ENCODE measurements around the gene ZNF492.

The ZNF492 gene

DNA sequence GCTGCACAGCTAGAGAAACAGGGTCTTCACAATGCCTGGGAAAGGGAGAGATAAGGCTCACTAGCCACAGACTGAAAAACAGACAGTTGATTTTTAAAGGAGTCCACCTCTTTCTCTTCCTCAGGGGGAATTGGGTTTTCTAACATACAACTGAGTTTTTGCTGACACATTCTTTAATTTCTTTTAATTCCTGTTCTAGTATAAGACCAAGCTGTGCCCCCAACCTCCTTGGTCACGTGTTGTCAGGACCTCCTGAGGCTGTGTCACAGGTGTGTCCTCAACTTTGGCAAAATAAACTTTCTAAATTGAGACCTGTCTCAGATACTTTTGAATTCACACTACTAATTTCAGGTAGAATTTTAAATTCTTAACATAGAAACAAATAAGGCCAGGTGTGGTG lies 12.1 kb upstream of the ZNF492 start:
- no peaks in the 10 kb centered on the region for H3K9me3 ChIP-seq (ENCODE audit: low read length)
- H3K9me2 ChIP-seq (ENCODE audit: low read depth, low read length), result no peaks in the 10 kb centered on the region
- no peaks in the 10 kb centered on the region for H3K79me2 ChIP-seq (ENCODE audit: insufficient read depth, low read length)
- H3K4me2 ChIP-seq (ENCODE audit: low read length), result no peak overlapping the region
- no peaks in the 10 kb centered on the region for H3K36me3 ChIP-seq (ENCODE audit: insufficient read depth, low read length)
- H4K20me1 ChIP-seq (ENCODE audit: insufficient read depth, low read length), result no peaks in the 10 kb centered on the region
- H3K27ac ChIP-seq (ENCODE audit: low read depth, low read length, poor library complexity, severe bottlenecking), result no peak overlapping the region
- H3F3A ChIP-seq (ENCODE audit: insufficient read depth, low read length), result no peaks in the 10 kb centered on the region
- TF ChIP-seq EZH2 (IDR thresholded peaks at IDR 0.05; ENCODE audit: borderline replicate concordance, low read length), result no peak
- TF ChIP-seq, protein P1, sequence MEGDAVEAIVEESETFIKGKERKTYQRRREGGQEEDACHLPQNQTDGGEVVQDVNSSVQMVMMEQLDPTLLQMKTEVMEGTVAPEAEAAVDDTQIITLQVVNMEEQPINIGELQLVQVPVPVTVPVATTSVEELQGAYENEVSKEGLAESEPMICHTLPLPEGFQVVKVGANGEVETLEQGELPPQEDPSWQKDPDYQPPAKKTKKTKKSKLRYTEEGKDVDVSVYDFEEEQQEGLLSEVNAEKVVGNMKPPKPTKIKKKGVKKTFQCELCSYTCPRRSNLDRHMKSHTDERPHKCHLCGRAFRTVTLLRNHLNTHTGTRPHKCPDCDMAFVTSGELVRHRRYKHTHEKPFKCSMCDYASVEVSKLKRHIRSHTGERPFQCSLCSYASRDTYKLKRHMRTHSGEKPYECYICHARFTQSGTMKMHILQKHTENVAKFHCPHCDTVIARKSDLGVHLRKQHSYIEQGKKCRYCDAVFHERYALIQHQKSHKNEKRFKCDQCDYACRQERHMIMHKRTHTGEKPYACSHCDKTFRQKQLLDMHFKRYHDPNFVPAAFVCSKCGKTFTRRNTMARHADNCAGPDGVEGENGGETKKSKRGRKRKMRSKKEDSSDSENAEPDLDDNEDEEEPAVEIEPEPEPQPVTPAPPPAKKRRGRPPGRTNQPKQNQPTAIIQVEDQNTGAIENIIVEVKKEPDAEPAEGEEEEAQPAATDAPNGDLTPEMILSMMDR (IDR thresholded peaks at IDR 0.05; ENCODE audit: low read length), result no peak
- no peak overlapping the region for H3K9ac ChIP-seq (ENCODE audit: low read length)
- H2AFZ ChIP-seq (ENCODE audit: low read length), result no peak overlapping the region
- no peak overlapping the region for H3K4me3 ChIP-seq (ENCODE audit: low read depth, low read length, poor library complexity, severe bottlenecking)
- no peaks in the 10 kb centered on the region for H3K4me1 ChIP-seq (ENCODE audit: insufficient read depth, low read length, severe bottlenecking)
- H3K27me3 ChIP-seq (ENCODE audit: insufficient read depth, low read length), result no peaks in the 10 kb centered on the region

DNA sequence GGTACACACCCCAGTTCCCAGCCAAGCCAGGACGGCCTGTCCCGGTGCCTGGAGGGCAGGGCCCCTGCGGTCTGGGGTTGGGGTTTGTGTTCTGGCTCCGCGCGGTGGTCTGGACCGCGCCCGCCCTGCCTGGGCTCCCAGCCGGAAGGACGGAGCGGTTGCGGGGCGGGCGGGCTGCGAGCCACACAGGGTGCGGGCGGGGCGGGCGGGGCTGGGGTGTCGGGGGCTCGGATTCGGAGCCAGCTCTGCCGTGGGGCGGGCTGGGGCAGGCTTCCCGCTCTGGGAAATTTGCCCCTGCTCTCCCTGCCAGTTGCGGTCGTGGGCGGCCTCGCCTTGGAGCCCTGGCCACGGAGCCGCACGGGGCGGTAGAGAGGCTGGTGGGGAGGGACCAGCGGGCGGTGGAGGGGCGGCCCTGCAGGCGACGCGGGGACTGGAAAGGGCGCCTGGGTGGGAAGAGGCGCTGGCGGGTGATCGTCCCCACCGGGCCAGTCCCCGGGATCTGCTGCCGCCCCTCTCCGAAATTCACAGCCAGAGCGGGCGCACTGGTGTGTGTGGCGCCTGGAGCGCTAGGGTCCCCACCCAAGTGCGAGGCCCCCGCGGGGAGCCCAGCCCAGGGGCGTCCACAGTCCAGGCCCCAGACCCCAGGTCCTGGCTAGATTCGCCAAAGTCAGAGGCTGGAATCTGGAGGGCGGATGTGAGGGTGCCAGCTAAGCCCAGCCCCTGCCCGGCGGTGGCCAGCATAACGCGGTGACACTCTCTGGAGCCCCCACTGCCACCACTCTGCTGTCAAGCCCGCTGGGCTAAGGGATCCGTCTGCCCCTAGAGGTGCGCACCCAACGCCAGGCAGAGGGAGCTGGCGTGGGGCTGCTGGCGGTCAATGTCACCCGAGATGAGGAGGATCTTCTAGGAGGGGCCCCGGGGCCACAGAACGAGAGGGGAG lies 11.0 kb upstream of the ZNF492 start:
- H3K27me3 ChIP-seq (ENCODE audit: insufficient read depth, low read length), result no peaks in the 10 kb centered on the region
- no peaks in the 10 kb centered on the region for H3K9me2 ChIP-seq (ENCODE audit: low read depth, low read length)
- no peaks in the 10 kb centered on the region for H3K9me3 ChIP-seq (ENCODE audit: low read length)
- no peak overlapping the region for H3K27ac ChIP-seq (ENCODE audit: low read depth, low read length, poor library complexity, severe bottlenecking)
- H3K4me2 ChIP-seq (ENCODE audit: low read length), result no peak overlapping the region
- no peaks in the 10 kb centered on the region for H3K79me2 ChIP-seq (ENCODE audit: insufficient read depth, low read length)
- no peaks in the 10 kb centered on the region for H3K4me1 ChIP-seq (ENCODE audit: insufficient read depth, low read length, severe bottlenecking)
- H3K9ac ChIP-seq (ENCODE audit: low read length), result no peak overlapping the region
- H3F3A ChIP-seq (ENCODE audit: insufficient read depth, low read length), result no peaks in the 10 kb centered on the region
- TF ChIP-seq, protein P1 (IDR thresholded peaks at IDR 0.05; ENCODE audit: low read length), result no peak
- no peak for TF ChIP-seq EZH2 (IDR thresholded peaks at IDR 0.05; ENCODE audit: borderline replicate concordance, low read length)
- no peak overlapping the region for H3K4me3 ChIP-seq (ENCODE audit: low read depth, low read length, poor library complexity, severe bottlenecking)
- no peaks in the 10 kb centered on the region for H3K36me3 ChIP-seq (ENCODE audit: insufficient read depth, low read length)
- no peak overlapping the region for H2AFZ ChIP-seq (ENCODE audit: low read length)
- no peaks in the 10 kb centered on the region for H4K20me1 ChIP-seq (ENCODE audit: insufficient read depth, low read length)

DNA sequence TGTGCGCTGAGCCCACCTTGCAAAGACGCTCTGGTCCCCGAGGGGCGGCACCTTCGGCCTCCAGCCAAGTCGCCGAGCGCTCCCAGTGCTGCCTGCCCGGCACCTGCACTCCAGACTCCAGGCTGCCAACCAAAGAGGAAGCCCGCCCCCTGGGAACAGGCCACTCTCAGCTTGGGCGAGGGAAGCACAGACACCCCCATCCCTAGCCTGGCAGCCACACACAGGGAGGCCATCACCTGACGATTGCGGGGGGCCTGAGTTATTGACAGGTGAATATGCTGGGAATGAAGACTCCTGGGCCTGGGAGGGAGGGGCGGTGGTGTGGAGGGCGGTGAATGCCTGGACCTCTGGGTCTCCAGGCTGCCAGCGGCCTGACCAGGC lies 10.3 kb upstream of the ZNF492 start:
- no peaks in the 10 kb centered on the region for H3K36me3 ChIP-seq (ENCODE audit: insufficient read depth, low read length)
- no peak for TF ChIP-seq EZH2 (IDR thresholded peaks at IDR 0.05; ENCODE audit: borderline replicate concordance, low read length)
- H3K4me1 ChIP-seq (ENCODE audit: insufficient read depth, low read length, severe bottlenecking), result no peaks in the 10 kb centered on the region
- H3K27me3 ChIP-seq (ENCODE audit: insufficient read depth, low read length), result no peaks in the 10 kb centered on the region
- H3F3A ChIP-seq (ENCODE audit: insufficient read depth, low read length), result no peaks in the 10 kb centered on the region
- no peak overlapping the region for H3K27ac ChIP-seq (ENCODE audit: low read depth, low read length, poor library complexity, severe bottlenecking)
- no peak overlapping the region for H3K4me3 ChIP-seq (ENCODE audit: low read depth, low read length, poor library complexity, severe bottlenecking)
- H2AFZ ChIP-seq (ENCODE audit: low read length), result no peak overlapping the region
- no peak overlapping the region for H3K4me2 ChIP-seq (ENCODE audit: low read length)
- H4K20me1 ChIP-seq (ENCODE audit: insufficient read depth, low read length), result no peaks in the 10 kb centered on the region
- no peaks in the 10 kb centered on the region for H3K79me2 ChIP-seq (ENCODE audit: insufficient read depth, low read length)
- H3K9ac ChIP-seq (ENCODE audit: low read length), result no peak overlapping the region
- H3K9me2 ChIP-seq (ENCODE audit: low read depth, low read length), result no peaks in the 10 kb centered on the region
- H3K9me3 ChIP-seq (ENCODE audit: low read length), result no peaks in the 10 kb centered on the region
